Measurements from ENCODE around the gene OIT3.

Gene OIT3

GRCh38 chr10:72875250-72876055 is 18.1 kb upstream of the OIT3 start:
- Histone ChIP-seq H3K4me1 (ENCODE audit: insufficient read depth, low read length) (no peaks in the 10 kb centered on the region), H3K27ac (ENCODE audit: low read length) (no peak overlapping the region), H4K20me1 (ENCODE audit: insufficient read depth, low read length) (no peaks in the 10 kb centered on the region), H3K9ac (ENCODE audit: low read depth, low read length) (no peak overlapping the region), H3K79me2 (ENCODE audit: insufficient read depth, low read length) (no peaks in the 10 kb centered on the region), H2AFZ (ENCODE audit: low read depth, low read length) (no peak overlapping the region), H3K9me3 (ENCODE audit: insufficient read depth, low read length, severe bottlenecking) (no peaks in the 10 kb centered on the region), H3K4me2 (ENCODE audit: insufficient read depth, low read length) (no peak overlapping the region), H3K27me3 (ENCODE audit: insufficient read depth, low read length, poor library complexity) (no peaks in the 10 kb centered on the region), H3K36me3 (ENCODE audit: insufficient read depth, low read length) (peaks cover 35% of the 10 kb centered on the region; the same call in 1 of the 2 replicates), H3K4me3 (ENCODE audit: low read depth in 1 of 2, low read length in 2 of 2) (no peak overlapping the region)
- TF ChIP-seq, protein P1, sequence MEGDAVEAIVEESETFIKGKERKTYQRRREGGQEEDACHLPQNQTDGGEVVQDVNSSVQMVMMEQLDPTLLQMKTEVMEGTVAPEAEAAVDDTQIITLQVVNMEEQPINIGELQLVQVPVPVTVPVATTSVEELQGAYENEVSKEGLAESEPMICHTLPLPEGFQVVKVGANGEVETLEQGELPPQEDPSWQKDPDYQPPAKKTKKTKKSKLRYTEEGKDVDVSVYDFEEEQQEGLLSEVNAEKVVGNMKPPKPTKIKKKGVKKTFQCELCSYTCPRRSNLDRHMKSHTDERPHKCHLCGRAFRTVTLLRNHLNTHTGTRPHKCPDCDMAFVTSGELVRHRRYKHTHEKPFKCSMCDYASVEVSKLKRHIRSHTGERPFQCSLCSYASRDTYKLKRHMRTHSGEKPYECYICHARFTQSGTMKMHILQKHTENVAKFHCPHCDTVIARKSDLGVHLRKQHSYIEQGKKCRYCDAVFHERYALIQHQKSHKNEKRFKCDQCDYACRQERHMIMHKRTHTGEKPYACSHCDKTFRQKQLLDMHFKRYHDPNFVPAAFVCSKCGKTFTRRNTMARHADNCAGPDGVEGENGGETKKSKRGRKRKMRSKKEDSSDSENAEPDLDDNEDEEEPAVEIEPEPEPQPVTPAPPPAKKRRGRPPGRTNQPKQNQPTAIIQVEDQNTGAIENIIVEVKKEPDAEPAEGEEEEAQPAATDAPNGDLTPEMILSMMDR (IDR thresholded peaks at IDR 0.05; ENCODE audit: borderline replicate concordance, extremely low read depth, low read length, poor library complexity, severe bottlenecking): peak; percentile 71
- no peak for TF ChIP-seq EZH2 (IDR thresholded peaks at IDR 0.05; ENCODE audit: borderline replicate concordance, low read depth, low read length, severe bottlenecking)
- ATAC-seq (ENCODE audit: insufficient read depth, low read depth) (peak; percentile 60; the same call in 2 of the 3 replicates), DNase-seq (no peak)

DNA sequence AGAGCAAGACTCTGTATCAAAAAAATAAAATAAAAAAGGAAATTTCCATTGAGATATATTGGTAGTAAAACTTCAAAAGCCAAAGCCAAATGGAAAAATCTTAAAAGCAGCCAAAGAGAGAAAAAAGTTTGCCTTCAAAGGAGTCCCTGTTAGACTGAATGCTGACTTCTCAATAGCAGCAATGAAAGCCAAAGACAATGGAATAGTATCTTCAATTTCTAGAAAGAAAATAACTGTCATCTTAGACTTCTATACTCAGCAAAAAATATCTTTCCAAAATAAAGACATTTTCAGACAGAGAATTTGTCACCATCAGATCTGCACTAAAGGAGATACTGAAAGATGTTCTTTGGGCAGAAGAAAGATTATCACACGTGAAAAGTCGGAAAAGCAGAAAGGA is 14.3 kb upstream of the OIT3 start:
- no peak overlapping the region for H3K27ac ChIP-seq (ENCODE audit: low read length)
- no peak overlapping the region for H3K9ac ChIP-seq (ENCODE audit: low read depth, low read length)
- no peaks in the 10 kb centered on the region for H3K4me1 ChIP-seq (ENCODE audit: insufficient read depth, low read length)
- H4K20me1 ChIP-seq (ENCODE audit: insufficient read depth, low read length): no peaks in the 10 kb centered on the region
- no peak overlapping the region for H2AFZ ChIP-seq (ENCODE audit: low read depth, low read length)
- peaks cover 17% of the 10 kb centered on the region; the same call in 1 of the 2 replicates for H3K36me3 ChIP-seq (ENCODE audit: insufficient read depth, low read length)
- no peaks in the 10 kb centered on the region for H3K79me2 ChIP-seq (ENCODE audit: insufficient read depth, low read length)
- no peak overlapping the region for H3K4me3 ChIP-seq (ENCODE audit: low read depth in 1 of 2, low read length in 2 of 2)
- H3K9me3 ChIP-seq (ENCODE audit: insufficient read depth, low read length, severe bottlenecking): no peaks in the 10 kb centered on the region
- ATAC-seq (ENCODE audit: insufficient read depth, low read depth) (no peak), DNase-seq (no peak)
- no peaks in the 10 kb centered on the region for H3K27me3 ChIP-seq (ENCODE audit: insufficient read depth, low read length, poor library complexity)
- H3K4me2 ChIP-seq (ENCODE audit: insufficient read depth, low read length): no peak overlapping the region
- no peak for TF ChIP-seq EZH2 (IDR thresholded peaks at IDR 0.05; ENCODE audit: borderline replicate concordance, low read depth, low read length, severe bottlenecking)
- TF ChIP-seq, protein P1 (IDR thresholded peaks at IDR 0.05; ENCODE audit: borderline replicate concordance, extremely low read depth, low read length, poor library complexity, severe bottlenecking): no peak

- ATAC-seq (ENCODE audit: insufficient read depth, low read depth) (no peak), DNase-seq (no peak)
- H3K4me3 ChIP-seq (ENCODE audit: low read depth in 1 of 2, low read length in 2 of 2): no peak overlapping the region
- no peaks in the 10 kb centered on the region for H3K9me3 ChIP-seq (ENCODE audit: insufficient read depth, low read length, severe bottlenecking)
- H2AFZ ChIP-seq (ENCODE audit: low read depth, low read length): no peak overlapping the region
- no peaks in the 10 kb centered on the region for H4K20me1 ChIP-seq (ENCODE audit: insufficient read depth, low read length)
- no peak overlapping the region for H3K27ac ChIP-seq (ENCODE audit: low read length)
- no peak for TF ChIP-seq EZH2 (IDR thresholded peaks at IDR 0.05; ENCODE audit: borderline replicate concordance, low read depth, low read length, severe bottlenecking)
- TF ChIP-seq, protein P1 (IDR thresholded peaks at IDR 0.05; ENCODE audit: borderline replicate concordance, extremely low read depth, low read length, poor library complexity, severe bottlenecking): no peak
- no peak overlapping the region for H3K9ac ChIP-seq (ENCODE audit: low read depth, low read length)
- peaks cover 26% of the 10 kb centered on the region; the same call in 1 of the 2 replicates for H3K36me3 ChIP-seq (ENCODE audit: insufficient read depth, low read length)
- no peaks in the 10 kb centered on the region for H3K27me3 ChIP-seq (ENCODE audit: insufficient read depth, low read length, poor library complexity)
- H3K79me2 ChIP-seq (ENCODE audit: insufficient read depth, low read length): no peaks in the 10 kb centered on the region
- no peaks in the 10 kb centered on the region for H3K4me1 ChIP-seq (ENCODE audit: insufficient read depth, low read length)
- no peak overlapping the region for H3K4me2 ChIP-seq (ENCODE audit: insufficient read depth, low read length)
Observed at GRCh38 chr10:72881291-72881690, 12.2 kb upstream of the OIT3 start.

Measured in DND-41 (cell line).